ENCODE results near the gene RGS2. TPM values are rescaled to one million over a fixed set of nuclear protein-coding genes. Genes with fewer than 3 reads are reported as not detected.

The RGS2 gene
- total and polyA plus RNA-seq, 3 experiments from 2014 or later = 9.4 to 86.3 (median 10.7) TPM

- Mint-ChIP-seq H3K27ac (no peak overlapping the region), H3K9me3 (no peaks in the 10 kb centered on the region), H3K4me1 (no peaks in the 10 kb centered on the region), H3K36me3 (no peaks in the 10 kb centered on the region), H3K4me3 (no peak overlapping the region), H3K27me3 (peaks cover 6 to 18% of the 10 kb centered on the region in 2 donors)
- Histone ChIP-seq H3K4me3 (ENCODE audit: low read length) (no peak overlapping the region), H3K27ac (ENCODE audit: low read depth, low read length) (no peak overlapping the region), H3K4me1 (ENCODE audit: insufficient read depth, low read length) (no peaks in the 10 kb centered on the region), H3K27me3 (ENCODE audit: insufficient read depth, low read length, poor library complexity, severe bottlenecking) (no peaks in the 10 kb centered on the region), H3K36me3 (ENCODE audit: insufficient read depth, low read length) (no peaks in the 10 kb centered on the region), H3K9me3 (ENCODE audit: low read length) (no peaks in the 10 kb centered on the region)
- DNase-seq = no peak
- ChIA-PET POLR2A (no interaction called here), CTCF (no interaction called here)
Observed at GRCh38 chr1:192839162-192840066, 30.6 kb downstream of the RGS2 start.

GRCh38 chr1:192844360-192844759 lies 35.5 kb downstream of the RGS2 start:
- H3K9me3 Mint-ChIP-seq = no peaks in the 10 kb centered on the region

GRCh38 chr1:192846950-192847349 lies 38.1 kb downstream of the RGS2 start:
- H3K27ac ChIP-seq (ENCODE audit: low read depth, low read length) = no peak overlapping the region
- Mint-ChIP-seq H3K36me3 (no peaks in the 10 kb centered on the region), H3K27me3 (peaks cover 6 to 12% of the 10 kb centered on the region in 2 donors), H3K9me3 (no peaks in the 10 kb centered on the region), H3K27ac (no peak overlapping the region), H3K4me1 (no peaks in the 10 kb centered on the region), H3K4me3 (no peak overlapping the region)
- no peak for DNase-seq
- H3K27me3 ChIP-seq (ENCODE audit: insufficient read depth, low read length, poor library complexity, severe bottlenecking) = no peaks in the 10 kb centered on the region
- H3K9me3 ChIP-seq (ENCODE audit: low read length) = no peaks in the 10 kb centered on the region
- no peaks in the 10 kb centered on the region for H3K4me1 ChIP-seq (ENCODE audit: insufficient read depth, low read length)
- CTCF ChIA-PET = no interaction called here
- POLR2A ChIA-PET = no interaction called here
- no peak overlapping the region for H3K4me3 ChIP-seq (ENCODE audit: low read length)
- H3K36me3 ChIP-seq (ENCODE audit: insufficient read depth, low read length) = no peaks in the 10 kb centered on the region

More at GRCh38 chr1:192844360-192844759, 35.5 kb downstream of the RGS2 start:
- Mint-ChIP-seq H3K27ac (no peak overlapping the region), H3K27me3 (peaks cover 3 to 9% of the 10 kb centered on the region in 2 donors), H3K4me3 (no peak overlapping the region), H3K4me1 (no peaks in the 10 kb centered on the region), H3K36me3 (no peaks in the 10 kb centered on the region)
- Histone ChIP-seq H3K36me3 (ENCODE audit: insufficient read depth, low read length) (no peaks in the 10 kb centered on the region), H3K27me3 (ENCODE audit: insufficient read depth, low read length, poor library complexity, severe bottlenecking) (no peaks in the 10 kb centered on the region), H3K9me3 (ENCODE audit: low read length) (no peaks in the 10 kb centered on the region), H3K27ac (ENCODE audit: low read depth, low read length) (no peak overlapping the region), H3K4me3 (ENCODE audit: low read length) (no peak overlapping the region), H3K4me1 (ENCODE audit: insufficient read depth, low read length) (no peaks in the 10 kb centered on the region)
- ChIA-PET CTCF (no interaction called here), POLR2A (no interaction called here)
- no peak for DNase-seq

GRCh38 chr1:192849011-192849410 lies 40.2 kb downstream of the RGS2 start:
- Histone ChIP-seq H3K4me1 (ENCODE audit: insufficient read depth, low read length) (no peaks in the 10 kb centered on the region), H3K27me3 (ENCODE audit: insufficient read depth, low read length, poor library complexity, severe bottlenecking) (no peaks in the 10 kb centered on the region), H3K4me3 (ENCODE audit: low read length) (no peak overlapping the region), H3K36me3 (ENCODE audit: insufficient read depth, low read length) (no peaks in the 10 kb centered on the region), H3K27ac (ENCODE audit: low read depth, low read length) (no peak overlapping the region), H3K9me3 (ENCODE audit: low read length) (no peaks in the 10 kb centered on the region)
- ChIA-PET POLR2A (no interaction called here), CTCF (interaction anchor here (1.6 kb wide), 1 partner anchor 42 kb away, joined by 4 read pairs; no protein-coding TSS in a partner anchor)
- Mint-ChIP-seq H3K9me3 (no peaks in the 10 kb centered on the region), H3K4me3 (no peak overlapping the region), H3K27me3 (peaks cover 5 to 6% of the 10 kb centered on the region in 2 donors), H3K4me1 (no peaks in the 10 kb centered on the region), H3K27ac (no peak overlapping the region), H3K36me3 (no peaks in the 10 kb centered on the region)
- no peak for DNase-seq

GRCh38 chr1:192849442-192849841 lies 40.6 kb downstream of the RGS2 start:
- H3K4me1 Mint-ChIP-seq = no peaks in the 10 kb centered on the region
- no peaks in the 10 kb centered on the region for H3K36me3 Mint-ChIP-seq
- no peak overlapping the region for H3K27ac Mint-ChIP-seq
- no peak for DNase-seq
- Histone ChIP-seq H3K27me3 (ENCODE audit: insufficient read depth, low read length, poor library complexity, severe bottlenecking) (no peaks in the 10 kb centered on the region), H3K4me3 (ENCODE audit: low read length) (no peak overlapping the region), H3K27ac (ENCODE audit: low read depth, low read length) (no peak overlapping the region), H3K4me1 (ENCODE audit: insufficient read depth, low read length) (no peaks in the 10 kb centered on the region), H3K36me3 (ENCODE audit: insufficient read depth, low read length) (no peaks in the 10 kb centered on the region), H3K9me3 (ENCODE audit: low read length) (no peaks in the 10 kb centered on the region)
- ChIA-PET CTCF (no interaction called here), POLR2A (no interaction called here)
- H3K27me3 Mint-ChIP-seq = peaks cover 5 to 6% of the 10 kb centered on the region in 2 donors
- H3K9me3 Mint-ChIP-seq = no peaks in the 10 kb centered on the region
- H3K4me3 Mint-ChIP-seq = no peak overlapping the region

- H3K36me3 Mint-ChIP-seq = no peaks in the 10 kb centered on the region
- H3K4me3 ChIP-seq (ENCODE audit: low read length) = no peak overlapping the region
- no peaks in the 10 kb centered on the region for H3K27me3 ChIP-seq (ENCODE audit: insufficient read depth, low read length, poor library complexity, severe bottlenecking)
- H3K4me1 Mint-ChIP-seq = no peaks in the 10 kb centered on the region
- H3K27ac Mint-ChIP-seq = no peak overlapping the region
- no peak overlapping the region for H3K27ac ChIP-seq (ENCODE audit: low read depth, low read length)
- DNase-seq = no peak
- CTCF ChIA-PET = interaction anchor here (0.7 kb wide), 1 partner anchor 9 kb away, joined by 3 read pairs; no protein-coding TSS in a partner anchor
- POLR2A ChIA-PET = no interaction called here
- no peak overlapping the region for H3K4me3 Mint-ChIP-seq
- H3K9me3 Mint-ChIP-seq = no peaks in the 10 kb centered on the region
- H3K36me3 ChIP-seq (ENCODE audit: insufficient read depth, low read length) = no peaks in the 10 kb centered on the region
- H3K9me3 ChIP-seq (ENCODE audit: low read length) = no peaks in the 10 kb centered on the region
- H3K27me3 Mint-ChIP-seq = peaks cover 5 to 6% of the 10 kb centered on the region in 2 donors
- H3K4me1 ChIP-seq (ENCODE audit: insufficient read depth, low read length) = no peaks in the 10 kb centered on the region
Observed at GRCh38 chr1:192852001-192852947, 43.4 kb downstream of the RGS2 start.

- no peaks in the 10 kb centered on the region for H3K4me1 ChIP-seq (ENCODE audit: insufficient read depth, low read length)
- Mint-ChIP-seq H3K4me3 (no peak overlapping the region), H3K27me3 (no peaks in the 10 kb centered on the region), H3K9me3 (no peaks in the 10 kb centered on the region), H3K4me1 (no peaks in the 10 kb centered on the region), H3K27ac (no peak overlapping the region), H3K36me3 (no peaks in the 10 kb centered on the region)
- no peak overlapping the region for H3K4me3 ChIP-seq (ENCODE audit: low read length)
- DNase-seq = no peak
- H3K27me3 ChIP-seq (ENCODE audit: insufficient read depth, low read length, poor library complexity, severe bottlenecking) = no peaks in the 10 kb centered on the region
- H3K27ac ChIP-seq (ENCODE audit: low read depth, low read length) = no peak overlapping the region
- ChIA-PET CTCF (no interaction called here), POLR2A (no interaction called here)
- no peaks in the 10 kb centered on the region for H3K9me3 ChIP-seq (ENCODE audit: low read length)
- no peaks in the 10 kb centered on the region for H3K36me3 ChIP-seq (ENCODE audit: insufficient read depth, low read length)
Observed at GRCh38 chr1:192858456-192858855, 49.6 kb downstream of the RGS2 start.

- Histone ChIP-seq H3K36me3 (ENCODE audit: insufficient read depth, low read length) (no peaks in the 10 kb centered on the region), H3K4me3 (ENCODE audit: low read length) (no peak overlapping the region), H3K27me3 (ENCODE audit: insufficient read depth, low read length, poor library complexity, severe bottlenecking) (no peaks in the 10 kb centered on the region), H3K4me1 (ENCODE audit: insufficient read depth, low read length) (no peaks in the 10 kb centered on the region), H3K9me3 (ENCODE audit: low read length) (no peaks in the 10 kb centered on the region), H3K27ac (ENCODE audit: low read depth, low read length) (no peak overlapping the region)
- Mint-ChIP-seq H3K27me3 (no peaks in the 10 kb centered on the region), H3K4me3 (no peak overlapping the region), H3K27ac (no peak overlapping the region), H3K4me1 (no peaks in the 10 kb centered on the region), H3K9me3 (no peaks in the 10 kb centered on the region), H3K36me3 (no peaks in the 10 kb centered on the region)
- ChIA-PET CTCF (no interaction called here), POLR2A (no interaction called here)
- no peak for DNase-seq
Observed at GRCh38 chr1:192859808-192860207, 51.0 kb downstream of the RGS2 start.
